ENCODE data around the gene SUPT20HL2.

DNA sequence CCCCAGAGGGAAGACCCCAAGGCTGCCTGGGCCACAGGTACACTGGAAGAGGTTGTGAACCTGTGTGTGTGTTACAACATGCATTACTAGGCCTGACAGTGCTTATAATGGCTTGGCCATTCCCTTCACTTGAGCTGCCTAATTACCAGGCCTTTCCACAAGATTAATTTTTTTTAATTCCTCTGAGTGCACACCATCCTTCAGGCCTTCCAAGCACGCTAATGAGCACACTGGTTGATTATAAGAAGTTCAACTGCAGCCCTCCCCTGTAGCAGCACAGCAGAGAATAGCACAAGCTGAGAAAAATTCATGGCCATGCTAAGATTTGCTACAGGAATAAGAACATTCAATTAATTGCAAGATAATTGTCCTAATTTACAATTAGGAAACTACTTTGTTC lies 2.2 kb upstream of the SUPT20HL2 start:
- TF ChIP-seq, protein P1, sequence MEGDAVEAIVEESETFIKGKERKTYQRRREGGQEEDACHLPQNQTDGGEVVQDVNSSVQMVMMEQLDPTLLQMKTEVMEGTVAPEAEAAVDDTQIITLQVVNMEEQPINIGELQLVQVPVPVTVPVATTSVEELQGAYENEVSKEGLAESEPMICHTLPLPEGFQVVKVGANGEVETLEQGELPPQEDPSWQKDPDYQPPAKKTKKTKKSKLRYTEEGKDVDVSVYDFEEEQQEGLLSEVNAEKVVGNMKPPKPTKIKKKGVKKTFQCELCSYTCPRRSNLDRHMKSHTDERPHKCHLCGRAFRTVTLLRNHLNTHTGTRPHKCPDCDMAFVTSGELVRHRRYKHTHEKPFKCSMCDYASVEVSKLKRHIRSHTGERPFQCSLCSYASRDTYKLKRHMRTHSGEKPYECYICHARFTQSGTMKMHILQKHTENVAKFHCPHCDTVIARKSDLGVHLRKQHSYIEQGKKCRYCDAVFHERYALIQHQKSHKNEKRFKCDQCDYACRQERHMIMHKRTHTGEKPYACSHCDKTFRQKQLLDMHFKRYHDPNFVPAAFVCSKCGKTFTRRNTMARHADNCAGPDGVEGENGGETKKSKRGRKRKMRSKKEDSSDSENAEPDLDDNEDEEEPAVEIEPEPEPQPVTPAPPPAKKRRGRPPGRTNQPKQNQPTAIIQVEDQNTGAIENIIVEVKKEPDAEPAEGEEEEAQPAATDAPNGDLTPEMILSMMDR (IDR thresholded peaks at IDR 0.05): no peak
- no peak for TF ChIP-seq EP300 (IDR thresholded peaks at IDR 0.05; ENCODE audit: low read depth)
- TF ChIP-seq POLR2A (IDR thresholded peaks at IDR 0.05): no peak

All from transverse colon (tissue), 3 donors.